Stimulated activated CD4-positive, alpha-beta T cell treated with anti-CD3 and anti-CD28 coated beads, Interleukin-1b, Interleukin-23, amount 100 ng/mL, for 24 hours (primary cell): Measurements from ENCODE around the gene FOXK1.

ENCODE experiments used
- DNase-seq, 4 experiments: peaks; one replicate each; pipeline ENCODE4 v3.0.0-alpha.2; 2020; ENCODE audit warnings: low read depth in 4 of 4, low spot score in 1 of 4

Gene FOXK1

GRCh38 chr7:4763091-4763793 lies 81.1 kb downstream of the FOXK1 start:
- DNase-seq: no peak

GRCh38 chr7:4763794-4764185 lies 81.7 kb downstream of the FOXK1 start:
- DNase-seq: no peak

DNA sequence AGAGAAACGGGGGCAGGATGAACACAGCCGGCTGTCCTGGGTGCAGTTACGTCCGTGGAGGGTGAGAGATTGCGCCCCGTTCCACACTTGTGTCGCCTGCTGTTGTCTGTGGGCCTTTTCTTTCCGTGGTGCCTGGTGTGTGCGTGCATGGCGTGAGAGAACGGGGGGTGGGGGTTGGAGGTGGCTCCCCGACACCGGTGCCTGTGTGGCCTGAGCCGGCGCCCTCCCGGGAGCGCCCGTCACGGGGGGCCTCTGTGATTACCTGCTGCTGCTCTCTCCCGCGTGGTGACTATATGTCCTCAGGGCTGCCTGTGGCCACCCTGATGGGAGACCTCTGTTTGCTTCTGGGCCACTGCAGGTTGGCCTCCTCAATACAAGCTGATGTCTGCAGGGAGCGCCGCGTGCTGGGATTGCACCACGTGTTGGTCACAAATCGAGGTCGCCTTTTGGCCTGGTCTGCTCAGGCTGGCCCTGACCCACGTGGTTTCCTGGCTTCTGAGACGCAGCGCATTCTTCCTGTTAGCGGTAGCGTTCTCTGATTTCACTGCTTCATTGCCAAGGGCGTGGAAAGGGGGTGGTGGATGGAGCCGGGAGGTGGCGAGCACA lies 82.4 kb downstream of the FOXK1 start:
- no peak for DNase-seq

- no peak for DNase-seq
These were observed 83.8 kb downstream of the FOXK1 start for GRCh38 chr7:4765776-4766490.

- DNase-seq: no peak
These were observed 84.8 kb downstream of the FOXK1 start for GRCh38 chr7:4766666-4767519.

DNA sequence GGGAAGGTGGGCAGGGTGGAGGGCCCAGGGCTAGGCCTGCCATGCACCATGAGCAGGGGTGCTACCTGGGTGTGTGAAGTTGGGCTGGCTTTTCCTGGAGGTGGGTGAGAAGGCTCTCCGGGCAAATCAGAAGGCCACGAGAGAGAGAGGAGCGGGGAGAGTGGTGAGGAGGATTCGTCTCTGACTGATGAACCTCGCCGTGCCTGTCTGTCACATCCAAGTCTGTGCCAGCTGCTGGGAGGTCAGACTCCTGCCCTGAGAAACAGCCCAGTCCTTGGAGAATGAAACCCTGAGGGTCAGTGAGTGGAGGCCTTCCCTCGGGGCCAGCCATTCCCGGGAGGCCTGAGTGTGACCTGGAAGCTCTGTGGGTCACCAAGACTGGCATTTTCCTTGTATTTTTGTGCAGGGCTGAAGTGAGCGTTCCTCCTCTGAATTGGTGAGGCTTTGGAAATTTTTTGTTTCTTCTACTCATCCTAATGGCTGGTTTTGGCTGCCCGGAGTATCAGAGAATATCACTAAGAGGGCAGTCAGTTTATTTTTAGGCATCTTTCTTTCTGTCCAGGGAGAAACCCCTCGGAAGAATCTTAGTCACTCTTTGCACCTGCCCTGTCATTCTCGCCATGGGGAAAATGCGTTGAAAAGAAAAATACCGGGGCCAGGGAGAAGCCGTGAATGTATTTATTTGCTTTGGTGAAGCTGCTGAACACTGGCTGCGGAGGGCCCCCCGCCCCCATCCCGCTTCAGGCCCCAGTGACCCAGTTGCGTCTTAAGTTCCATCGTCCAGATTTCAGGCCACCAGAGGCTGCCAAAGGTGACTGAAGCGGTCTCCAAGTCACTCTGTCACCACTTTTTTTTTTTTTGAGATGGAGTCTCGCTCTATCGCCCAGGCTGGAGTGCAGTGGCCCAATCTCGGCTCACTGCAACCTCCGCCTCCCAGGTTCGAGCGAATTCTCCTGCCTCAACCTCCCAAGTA lies 86.8 kb downstream of the FOXK1 start:
- no peak for DNase-seq

GRCh38 chr7:4769761-4770160 lies 87.7 kb downstream of the FOXK1 start:
- DNase-seq: no peak

DNA sequence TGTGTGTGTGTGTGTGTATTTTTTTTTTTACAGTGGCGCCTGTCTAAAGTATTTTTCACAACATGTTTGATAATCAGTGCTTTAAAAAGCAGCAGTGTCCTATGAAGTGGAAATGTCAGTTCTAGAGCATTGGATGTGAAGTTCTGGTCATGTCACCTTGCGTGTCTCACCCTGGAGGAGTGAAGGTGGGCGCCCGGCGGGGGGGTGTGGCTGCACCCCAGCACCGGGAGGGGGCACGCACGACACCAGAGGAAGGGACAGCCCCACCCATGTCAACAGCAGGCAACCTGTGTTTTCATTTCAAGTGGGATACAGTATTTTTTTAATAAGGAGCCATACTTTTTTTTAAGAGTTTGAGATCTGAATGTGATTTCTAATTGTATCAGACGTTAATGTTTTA lies 88.8 kb downstream of the FOXK1 start:
- no peak for DNase-seq

DNA sequence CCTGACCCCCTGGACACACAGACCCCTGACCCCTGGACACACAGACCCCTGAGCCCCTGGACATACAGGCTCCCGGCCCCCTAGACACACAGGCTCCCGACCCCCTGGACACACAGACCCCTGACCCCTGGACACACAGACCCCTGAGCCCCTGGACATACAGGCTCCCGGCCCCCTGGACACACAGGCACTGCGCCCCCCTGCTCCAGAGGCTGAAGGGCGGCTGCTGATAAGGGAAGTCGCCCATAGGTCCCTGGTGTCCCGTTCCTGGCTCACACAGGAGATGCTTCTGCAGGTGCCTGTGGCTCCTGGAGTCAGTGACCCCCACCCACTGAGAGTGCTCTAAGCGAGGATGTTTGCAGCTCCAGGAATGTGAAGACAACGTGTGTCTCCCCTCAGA lies 89.6 kb downstream of the FOXK1 start:
- no peak for DNase-seq

DNA sequence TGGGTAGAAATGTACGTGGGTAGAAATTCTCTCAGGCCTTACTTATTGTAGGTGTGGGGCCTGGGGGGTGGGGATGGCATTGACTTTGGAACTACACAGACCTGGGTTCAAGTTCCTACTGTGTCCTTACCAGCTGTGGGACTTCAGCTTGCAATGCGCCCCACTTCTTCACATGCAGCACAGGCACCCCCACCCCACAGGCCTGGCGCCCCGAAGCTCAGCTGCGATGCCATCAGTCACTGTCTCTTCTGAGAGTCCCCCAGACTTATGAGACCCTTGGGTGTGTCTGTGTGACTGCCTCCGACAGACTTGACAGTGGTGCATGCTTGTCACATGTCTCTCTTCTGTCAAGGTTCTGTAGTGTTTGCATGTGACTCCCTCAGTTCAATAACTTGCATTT lies 90.2 kb downstream of the FOXK1 start:
- DNase-seq: no peak

DNA sequence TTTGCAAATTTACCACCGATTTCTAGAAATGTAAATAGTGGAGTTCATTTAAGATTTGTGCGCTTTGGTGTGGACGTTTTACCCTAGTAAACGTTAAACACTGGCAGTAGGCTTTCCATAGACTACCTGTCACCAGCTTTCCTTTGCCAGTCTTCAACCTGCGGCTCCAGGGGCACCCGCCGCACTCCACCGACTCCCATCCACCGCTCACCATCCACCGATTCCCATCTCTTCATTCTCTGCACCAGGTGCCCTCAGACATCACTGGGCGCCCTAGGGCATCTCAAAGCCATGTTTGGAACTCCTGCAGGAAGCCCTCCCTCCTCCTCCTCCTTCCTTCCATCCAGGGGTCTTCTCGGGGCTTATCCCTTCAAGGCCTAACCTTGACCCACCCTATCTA lies 91.9 kb downstream of the FOXK1 start:
- DNase-seq: no peak

DNA sequence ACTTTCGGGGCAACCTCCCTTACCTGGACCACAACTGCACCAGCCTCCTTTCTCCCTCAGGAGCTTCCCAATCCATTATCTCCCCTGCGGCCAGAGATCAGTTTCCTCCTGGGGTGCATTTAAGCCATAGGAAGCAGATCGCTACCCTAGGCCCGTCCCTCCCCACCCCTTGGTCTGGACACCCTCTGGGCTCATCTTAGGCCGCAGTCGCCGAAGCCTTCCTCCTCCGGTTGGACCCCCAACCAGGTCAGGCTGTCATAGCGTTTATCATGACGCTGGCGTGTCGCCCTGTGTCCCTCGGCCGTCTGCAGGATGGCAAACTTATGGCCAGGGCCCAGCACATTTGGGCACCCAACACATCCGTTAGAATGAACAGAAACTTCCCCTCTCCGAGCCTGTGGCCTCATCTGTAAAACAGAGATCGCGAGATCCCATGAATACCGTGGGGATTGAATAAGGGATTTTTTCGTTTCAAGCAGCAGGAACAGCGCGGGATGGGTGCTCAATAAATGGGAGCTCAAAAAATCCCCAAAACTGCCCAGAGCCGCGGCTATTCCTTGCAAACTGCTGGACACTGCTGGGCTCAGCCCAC lies 92.7 kb downstream of the FOXK1 start:
- DNase-seq: no peak

DNA sequence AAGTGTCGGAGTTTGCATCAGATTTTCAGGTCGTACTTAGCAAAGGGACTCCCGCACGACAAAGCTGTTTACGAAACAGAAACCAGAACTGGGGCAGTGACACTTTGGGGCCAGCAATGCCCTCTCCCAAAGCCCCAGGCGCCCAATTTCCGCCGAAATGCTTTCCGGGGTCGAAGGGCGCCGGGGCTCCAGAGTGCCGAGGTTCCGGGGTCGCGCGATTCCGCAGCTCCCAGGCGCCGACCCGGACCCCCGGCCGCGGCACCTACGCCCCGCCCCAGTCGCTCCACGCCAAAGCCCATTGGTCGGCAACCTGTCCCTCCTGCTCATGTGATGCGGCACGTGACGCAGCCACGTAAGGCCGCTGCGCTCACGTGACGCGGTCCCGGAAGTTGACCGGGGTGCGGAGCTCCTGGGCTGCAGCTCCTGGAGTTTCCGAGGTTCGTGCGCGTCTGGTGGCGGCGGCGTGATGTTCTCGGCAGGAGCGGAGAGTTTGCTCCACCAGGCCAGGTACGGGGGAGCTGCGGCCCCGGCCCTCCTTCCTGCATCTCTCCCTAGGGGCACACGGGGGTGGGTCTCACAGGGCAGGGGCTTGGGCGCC lies 93.3 kb downstream of the FOXK1 start, which contains the start of gene AP5Z1:
TSS of gene AP5Z1 (plus strand) at position 374 of the 598 bp plus-strand sequence. CDS start at position 467, 93 bp downstream.
- peak; percentile 81 to 92 (median 87) for DNase-seq

GRCh38 chr7:4775848-4776623 lies 93.9 kb downstream of the FOXK1 start:
- DNase-seq: peak in 2 of 4 experiments; percentile 18 to 21

DNA sequence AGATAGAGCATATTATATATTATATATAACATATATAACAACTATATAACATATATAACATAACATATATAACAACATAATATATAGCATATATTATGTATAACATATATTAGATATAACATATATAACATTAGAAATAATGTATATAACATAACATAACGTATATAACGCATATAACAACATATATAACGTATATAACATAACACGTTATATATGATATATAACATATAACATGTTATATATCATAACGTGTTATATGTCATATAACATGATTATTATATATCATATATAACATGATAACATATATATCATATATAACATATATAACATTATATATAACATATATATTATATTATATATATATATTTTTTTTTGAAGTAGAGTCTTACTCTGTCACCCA lies 97.0 kb downstream of the FOXK1 start:
- DNase-seq: no peak

DNA sequence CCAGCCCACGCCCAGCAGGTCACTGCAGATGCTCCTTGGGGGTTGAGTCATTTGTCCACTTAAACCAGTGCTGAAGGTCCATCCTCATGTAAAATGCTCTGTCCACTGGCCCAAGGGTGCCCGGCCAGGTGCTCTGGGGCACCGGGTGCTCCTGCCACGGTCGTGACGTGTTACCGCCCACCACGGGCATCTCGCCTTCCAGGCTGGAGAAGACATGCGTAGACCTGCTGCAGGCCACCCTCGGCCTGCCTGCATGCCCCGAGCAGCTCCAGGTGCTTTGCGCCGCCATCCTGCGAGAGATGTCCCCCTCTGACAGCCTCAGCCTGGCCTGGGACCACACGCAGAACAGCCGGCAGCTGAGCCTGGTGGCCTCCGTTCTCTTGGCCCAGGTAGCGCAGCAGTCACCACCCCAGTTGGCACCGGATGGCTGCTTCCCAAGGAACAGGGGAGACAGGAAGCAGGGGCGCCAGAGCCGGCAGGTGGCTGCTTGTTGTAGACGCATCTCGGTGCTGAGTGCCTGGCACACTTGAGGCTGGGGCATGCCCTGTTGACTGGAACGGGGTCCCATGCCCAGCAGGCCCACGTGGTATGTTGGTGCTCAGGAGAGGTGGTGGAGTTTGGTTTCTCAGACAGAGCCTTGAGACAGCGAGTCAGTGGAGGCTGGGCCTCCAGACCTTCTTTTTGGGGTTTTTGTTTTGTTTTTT lies 99.4 kb downstream of the FOXK1 start:
- no peak for DNase-seq

GRCh38 chr7:4782333-4783291 lies 100.5 kb downstream of the FOXK1 start:
- DNase-seq: no peak
